K562 (cell line): ENCODE results near the gene RHOU.

ENCODE experiments used
- JUND ChIP-seq, 2 experiments: IDR thresholded peaks; 2 replicates in 1 of 2; 3 replicates in 1 of 2; pipeline ENCODE4 v1.6.1; 2011; ENCODE audit warnings: borderline replicate concordance in 2 of 2, low read depth in 2 of 2, low read length in 2 of 2, improper control_type of control experiment in 1 of 2, missing biosample characterization in 1 of 2, missing genetic modification characterization in 1 of 2, missing genetic modification reagents in 1 of 2
- KAT8 ChIP-seq: fragments of 450-650 bp; IDR thresholded peaks from 2 replicates; pipeline ENCODE4 v1.6.1; 2016; ENCODE audit warnings: low read depth, mild to moderate bottlenecking
- PKNOX1 ChIP-seq: fragments of 450-650 bp; IDR thresholded peaks from 2 replicates; pipeline ENCODE4 v1.6.1; 2016
- RAD21 ChIP-seq, 2 experiments: fragments of 250-450 bp in 1 of 2; fragments of 450-650 bp in 1 of 2; sonication (Bioruptor Pico) in 1 of 2; formaldehyde crosslinking in 1 of 2; IDR thresholded peaks in 1 of 2; conservative IDR thresholded peaks in 1 of 2; 2 replicates each; pipeline versions ENCODE4 v1.4.0 to v1.8.0; 2020 to 2022; ENCODE audit warnings: mild to moderate bottlenecking in 2 of 2, moderate library complexity in 1 of 2
- RFX5 ChIP-seq: IDR thresholded peaks from 2 replicates; pipeline ENCODE4 v1.6.1; 2011; ENCODE audit warnings: low read depth, mild to moderate bottlenecking, improper control_type of control experiment, low read length
- UBTF ChIP-seq, 2 experiments: IDR thresholded peaks; 2 replicates each; pipeline ENCODE4 v1.6.1; 2012; ENCODE audit warnings: improper control_type of control experiment in 2 of 2, low read depth in 2 of 2, low read length in 2 of 2, borderline replicate concordance in 1 of 2
- ZNF407 ChIP-seq: fragments of 450-650 bp; IDR thresholded peaks from 2 replicates; pipeline ENCODE4 v1.6.1; 2016; ENCODE audit warnings: low read depth
- ZNF449 ChIP-seq: fragments of 250-450 bp; sonication (Bioruptor Pico); IDR thresholded peaks from 2 replicates; pipeline ENCODE4 v1.8.0; 2022; ENCODE audit warnings: moderate library complexity, mild to moderate bottlenecking, inconsistent platforms
- TF ChIP-seq, protein P1 (sequence below): fragments of 150-350 bp; IDR thresholded peaks from 2 replicates; pipeline ENCODE4 v1.6.1; 2014; ENCODE audit warnings: low read depth, mild to moderate bottlenecking, low read length, borderline replicate concordance

DNA sequence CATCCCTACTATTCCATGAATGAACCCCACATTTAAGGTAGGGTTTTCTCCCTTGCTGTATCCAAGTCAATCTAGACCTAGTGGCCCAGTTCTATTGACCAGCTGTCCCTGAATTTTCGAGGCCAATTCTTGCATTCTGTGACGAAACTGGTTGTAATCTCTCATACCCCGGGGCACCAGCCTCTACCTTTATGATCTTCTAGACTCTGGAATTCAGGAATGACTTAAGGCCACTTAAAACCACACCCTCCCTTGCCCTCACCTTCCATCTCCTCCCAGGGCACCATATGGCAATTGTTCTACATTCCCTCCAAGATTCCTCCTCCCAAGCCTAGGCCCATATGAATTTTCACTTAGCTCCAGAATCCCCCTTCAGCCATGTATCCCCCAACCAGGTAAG, 48.9 kb downstream of the RHOU start:
- TF ChIP-seq ZNF407: no peak
- no peak for TF ChIP-seq KAT8
- TF ChIP-seq RAD21 (CRISPR knock-in tag; conservative IDR thresholded peaks at IDR 0.05 in 1 of 2, IDR thresholded peaks at IDR 0.05 in 1 of 2): no peak
- TF ChIP-seq RFX5: no peak
- no peak for TF ChIP-seq JUND (IDR thresholded peaks at IDR 0.05; ENCODE audit: borderline replicate concordance, low read depth, low read length)
- TF ChIP-seq JUND (tag; IDR thresholded peaks at IDR 0.05; ENCODE audit: borderline replicate concordance, low read depth, low read length): no peak
- TF ChIP-seq PKNOX1: no peak
- TF ChIP-seq, protein P1, sequence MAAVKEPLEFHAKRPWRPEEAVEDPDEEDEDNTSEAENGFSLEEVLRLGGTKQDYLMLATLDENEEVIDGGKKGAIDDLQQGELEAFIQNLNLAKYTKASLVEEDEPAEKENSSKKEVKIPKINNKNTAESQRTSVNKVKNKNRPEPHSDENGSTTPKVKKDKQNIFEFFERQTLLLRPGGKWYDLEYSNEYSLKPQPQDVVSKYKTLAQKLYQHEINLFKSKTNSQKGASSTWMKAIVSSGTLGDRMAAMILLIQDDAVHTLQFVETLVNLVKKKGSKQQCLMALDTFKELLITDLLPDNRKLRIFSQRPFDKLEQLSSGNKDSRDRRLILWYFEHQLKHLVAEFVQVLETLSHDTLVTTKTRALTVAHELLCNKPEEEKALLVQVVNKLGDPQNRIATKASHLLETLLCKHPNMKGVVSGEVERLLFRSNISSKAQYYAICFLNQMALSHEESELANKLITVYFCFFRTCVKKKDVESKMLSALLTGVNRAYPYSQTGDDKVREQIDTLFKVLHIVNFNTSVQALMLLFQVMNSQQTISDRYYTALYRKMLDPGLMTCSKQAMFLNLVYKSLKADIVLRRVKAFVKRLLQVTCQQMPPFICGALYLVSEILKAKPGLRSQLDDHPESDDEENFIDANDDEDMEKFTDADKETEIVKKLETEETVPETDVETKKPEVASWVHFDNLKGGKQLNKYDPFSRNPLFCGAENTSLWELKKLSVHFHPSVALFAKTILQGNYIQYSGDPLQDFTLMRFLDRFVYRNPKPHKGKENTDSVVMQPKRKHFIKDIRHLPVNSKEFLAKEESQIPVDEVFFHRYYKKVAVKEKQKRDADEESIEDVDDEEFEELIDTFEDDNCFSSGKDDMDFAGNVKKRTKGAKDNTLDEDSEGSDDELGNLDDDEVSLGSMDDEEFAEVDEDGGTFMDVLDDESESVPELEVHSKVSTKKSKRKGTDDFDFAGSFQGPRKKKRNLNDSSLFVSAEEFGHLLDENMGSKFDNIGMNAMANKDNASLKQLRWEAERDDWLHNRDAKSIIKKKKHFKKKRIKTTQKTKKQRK: no peak
- TF ChIP-seq ZNF449 (CRISPR knock-in tag): no peak
- no peak for TF ChIP-seq UBTF (IDR thresholded peaks at IDR 0.05; ENCODE audit: borderline replicate concordance in 1 of 2, low read depth in 2 of 2, low read length in 2 of 2)
